Nephron (organoid): ENCODE measurements around the gene KRT9.
"Not testable (repeated sequence)": the region's sequence is repeated elsewhere in the genome, so short reads cannot be mapped to it uniquely, and the experiment has no call there.

Experiments used
- H3K27ac Mint-ChIP-seq, 3 experiments: 2 replicates each; pipeline ENCODE4 v1.8.0; 2020; ENCODE audit warnings: mixed read lengths in 3 of 3, mild to moderate bottlenecking in 2 of 3, moderate library complexity in 1 of 3
- H3K27me3 Mint-ChIP-seq: 2 replicates; pipeline ENCODE4 v1.8.0; 2021; ENCODE audit warnings: low read depth, mild to moderate bottlenecking, moderate library complexity, mixed read lengths
- H3K36me3 Mint-ChIP-seq: 2 replicates; pipeline ENCODE4 v1.8.0; 2020; ENCODE audit warnings: low read depth, mixed read lengths
- H3K4me1 Mint-ChIP-seq: 2 replicates; pipeline ENCODE4 v1.8.0; 2020; ENCODE audit warnings: mixed read lengths
- H3K4me3 Mint-ChIP-seq, 3 experiments: 2 replicates each; pipeline ENCODE4 v1.8.0; 2020; ENCODE audit warnings: mild to moderate bottlenecking in 3 of 3, mixed read lengths in 3 of 3, moderate library complexity in 2 of 3
- H3K9me3 Mint-ChIP-seq: 2 replicates; pipeline ENCODE4 v1.8.0; 2020; ENCODE audit warnings: mixed read lengths
- CTCF ChIP-seq, 3 experiments: fragments of 200-600 bp; sonication (generic); IDR thresholded peaks; one replicate each; pipeline ENCODE4 v1.5.0; 2021; ENCODE audit warnings: antibody characterized with exemption in 3 of 3; ENCODE audit not compliant: unreplicated experiment in 3 of 3

KRT9 gene

GRCh38 chr17:41571561-41572434 lies at the start of gene KRT9:
Gene KRT9 (minus strand): TSS chr17:41572059. CDS start chr17:41571992, 67 bp downstream.
- H3K4me3 Mint-ChIP-seq, result no peak within 1 kb of the TSS
- no peaks in the 10 kb centered on the region for H3K9me3 Mint-ChIP-seq
- H3K27ac Mint-ChIP-seq, result no peak within 1 kb of the TSS
- H3K36me3 Mint-ChIP-seq, result no peaks in the 10 kb centered on the region
- H3K4me1 Mint-ChIP-seq, result no peaks in the 10 kb centered on the region
- TF ChIP-seq CTCF (IDR thresholded peaks at IDR 0.05; ENCODE audit: unreplicated experiment in 3 of 3), result no peak
- peaks cover 38% of the 10 kb centered on the region for H3K27me3 Mint-ChIP-seq

DNA sequence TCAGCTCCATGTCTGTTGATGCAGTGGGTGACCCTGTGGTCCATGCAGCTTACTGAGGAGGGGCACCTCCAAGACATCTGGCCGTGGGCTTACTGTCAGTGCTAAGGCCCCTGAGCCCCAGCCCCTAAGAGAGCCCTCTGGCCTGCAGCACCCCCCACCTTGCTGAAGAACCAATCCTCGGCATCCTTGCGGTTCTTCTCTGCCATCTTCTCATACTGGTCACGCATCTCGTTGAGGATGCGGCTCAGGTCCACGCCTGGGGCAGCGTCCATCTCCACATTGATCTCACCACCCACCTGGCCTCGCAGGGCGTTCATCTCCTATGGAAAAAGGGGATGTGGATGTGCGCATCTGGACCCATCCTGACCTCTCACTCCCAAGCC lies 49.6 kb upstream of the KRT9 start:
- peaks cover 36% of the 10 kb centered on the region for H3K4me1 Mint-ChIP-seq
- not testable (repeated sequence) for H3K9me3 Mint-ChIP-seq, H3K27me3 Mint-ChIP-seq, H3K4me3 Mint-ChIP-seq, H3K36me3 Mint-ChIP-seq
- peak overlapping the region; percentile 79 to 92 (median 89) for H3K27ac Mint-ChIP-seq

DNA sequence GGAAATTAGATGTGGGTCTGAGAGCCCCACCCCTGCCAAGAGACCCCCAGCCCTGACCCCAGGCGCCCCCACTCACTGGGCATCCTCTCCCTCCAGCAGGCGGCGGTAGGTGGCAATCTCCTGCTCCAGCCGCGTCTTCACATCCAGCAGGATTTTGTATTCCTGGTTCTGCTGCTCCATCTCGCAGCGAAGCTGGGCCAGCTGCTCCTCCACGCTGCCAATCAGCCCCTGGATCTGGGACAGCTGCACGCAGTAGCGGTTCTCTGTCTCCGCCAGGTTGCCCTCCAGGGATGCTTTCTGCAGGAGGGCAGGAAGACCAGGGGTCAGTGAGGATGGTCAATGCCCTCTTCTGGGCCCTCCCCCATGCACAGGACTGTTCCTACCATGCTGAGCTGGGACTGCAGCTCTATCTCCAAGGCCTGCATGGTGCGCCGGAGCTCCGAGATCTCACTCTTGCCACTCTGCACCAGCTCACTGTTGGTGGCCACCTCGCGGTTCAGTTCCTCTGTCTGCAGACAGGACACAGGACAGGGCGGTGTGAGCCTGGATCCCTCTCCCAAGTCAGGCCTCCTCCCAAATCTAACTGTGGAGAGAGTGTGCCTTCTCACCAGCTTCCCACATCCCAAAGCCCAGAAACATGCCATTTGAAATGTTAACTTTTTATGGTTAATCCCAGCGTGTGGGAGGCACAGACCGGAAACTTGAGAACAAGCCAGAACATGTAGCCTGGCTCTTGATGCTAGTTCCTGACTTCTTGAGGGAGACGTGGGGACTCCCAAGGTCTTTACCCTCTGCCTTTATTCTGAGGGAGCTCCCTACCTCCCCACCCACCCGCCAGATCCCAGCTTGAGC lies 49.0 kb upstream of the KRT9 start:
- H3K27me3 Mint-ChIP-seq, result peaks cover 7% of the 10 kb centered on the region
- H3K4me1 Mint-ChIP-seq, result peaks cover 31% of the 10 kb centered on the region
- H3K27ac Mint-ChIP-seq, result peak overlapping the region; percentile 79 to 92 (median 89)
- no peak for TF ChIP-seq CTCF (IDR thresholded peaks at IDR 0.05; ENCODE audit: unreplicated experiment in 3 of 3)
- H3K9me3 Mint-ChIP-seq, result no peaks in the 10 kb centered on the region
- H3K4me3 Mint-ChIP-seq, result peak overlapping the region in 1 of 3 experiments; percentile 10
- no peaks in the 10 kb centered on the region for H3K36me3 Mint-ChIP-seq

DNA sequence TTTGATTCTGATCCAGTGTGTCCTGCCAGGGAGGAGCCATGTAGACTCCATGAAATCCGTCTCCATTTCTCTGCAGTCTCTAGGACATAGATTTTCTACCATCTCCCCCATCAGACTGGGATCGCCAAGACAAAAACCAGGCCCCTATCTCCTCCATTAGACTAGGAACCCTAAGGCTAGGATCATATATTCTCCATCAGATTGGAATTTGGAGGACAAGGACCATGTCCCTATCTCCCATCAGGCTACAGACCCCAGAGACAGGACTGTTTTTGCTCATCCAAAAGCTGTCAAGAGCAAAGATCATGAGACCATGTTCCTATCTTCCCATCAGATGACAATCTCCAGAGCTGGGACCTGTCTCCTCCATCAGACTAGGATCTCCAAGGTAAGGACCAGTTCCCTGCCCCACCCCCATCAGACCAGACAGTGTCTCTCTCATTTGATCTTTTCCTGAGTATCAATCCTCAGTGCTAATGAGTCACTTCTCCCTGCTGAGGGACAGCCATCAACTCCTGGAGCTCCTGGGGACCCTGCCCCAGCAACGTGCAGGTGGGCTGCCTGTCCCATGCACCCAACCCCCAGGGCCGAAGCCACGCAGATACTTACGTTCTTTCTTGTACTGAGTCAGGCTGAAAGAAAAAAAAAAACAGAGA lies 48.2 kb upstream of the KRT9 start:
- not testable (repeated sequence) for H3K27me3 Mint-ChIP-seq, H3K4me3 Mint-ChIP-seq, H3K36me3 Mint-ChIP-seq, H3K9me3 Mint-ChIP-seq
- peak overlapping the region in 2 of 3 experiments; percentile 41 to 79 for H3K27ac Mint-ChIP-seq
- peaks cover 31% of the 10 kb centered on the region for H3K4me1 Mint-ChIP-seq

- H3K27me3 Mint-ChIP-seq, result peaks cover 3% of the 10 kb centered on the region
- no peaks in the 10 kb centered on the region for H3K36me3 Mint-ChIP-seq
- no peaks in the 10 kb centered on the region for H3K9me3 Mint-ChIP-seq
Measured at GRCh38 chr17:41619036-41619926, 47.4 kb upstream of the KRT9 start.

More at GRCh38 chr17:41619036-41619926, 47.4 kb upstream of the KRT9 start:
- Mint-ChIP-seq H3K27ac (peak overlapping the region in 2 of 3 experiments; percentile 79 to 91), H3K4me1 (peaks cover 31% of the 10 kb centered on the region), H3K4me3 (no peak overlapping the region)
- TF ChIP-seq CTCF (IDR thresholded peaks at IDR 0.05; ENCODE audit: unreplicated experiment in 3 of 3), result no peak
